GM21381 (cell line): ENCODE data around the gene YLPM1.

Experiments used
- ATAC-seq: cut with Tn5 transposase; IDR thresholded peaks from one replicate; pipeline ENCODE4 v1.9.1; 2021; ENCODE audit warnings: mild to moderate bottlenecking, moderate library complexity; ENCODE audit not compliant: unreplicated experiment

YLPM1 gene

GRCh38 chr14:74785056-74785613, 22.0 kb downstream of the YLPM1 start:
- ATAC-seq, result no peak

GRCh38 chr14:74786796-74787315, 23.7 kb downstream of the YLPM1 start:
- no peak for ATAC-seq

GRCh38 chr14:74792249-74793039, 29.3 kb downstream of the YLPM1 start:
- ATAC-seq, result no peak

GRCh38 chr14:74793506-74794155, 30.5 kb downstream of the YLPM1 start:
- ATAC-seq, result no peak

- no peak for ATAC-seq
Observed at GRCh38 chr14:74794947-74795346, 31.8 kb downstream of the YLPM1 start.

- no peak for ATAC-seq
Observed at GRCh38 chr14:74799765-74800164, 36.6 kb downstream of the YLPM1 start.

GRCh38 chr14:74800780-74801179, 37.7 kb downstream of the YLPM1 start:
- ATAC-seq, result no peak

- ATAC-seq, result no peak
Observed at GRCh38 chr14:74801396-74801795, 38.3 kb downstream of the YLPM1 start.

GRCh38 chr14:74804219-74804825, 41.2 kb downstream of the YLPM1 start:
- ATAC-seq, result no peak

- ATAC-seq, result no peak
Observed at GRCh38 chr14:74807853-74808545, 44.9 kb downstream of the YLPM1 start.

- ATAC-seq, result no peak
Observed at GRCh38 chr14:74816124-74816523, 53.0 kb downstream of the YLPM1 start.

GRCh38 chr14:74820288-74820687, 57.2 kb downstream of the YLPM1 start:
- ATAC-seq, result no peak

GRCh38 chr14:74821267-74821915, 58.3 kb downstream of the YLPM1 start:
- ATAC-seq, result no peak

GRCh38 chr14:74824997-74825396, 61.9 kb downstream of the YLPM1 start:
- no peak for ATAC-seq

- ATAC-seq, result no peak
Observed at GRCh38 chr14:74826574-74826973, 63.5 kb downstream of the YLPM1 start.

GRCh38 chr14:74829251-74829650, 66.1 kb downstream of the YLPM1 start:
- ATAC-seq, result no peak

GRCh38 chr14:74832849-74833248, 69.7 kb downstream of the YLPM1 start:
- no peak for ATAC-seq

- no peak for ATAC-seq
Observed at GRCh38 chr14:74834692-74835392, 71.7 kb downstream of the YLPM1 start.

- no peak for ATAC-seq
Observed at GRCh38 chr14:74835645-74836250, 72.6 kb downstream of the YLPM1 start.
